GM23248 (cell line): Measurements from ENCODE around the gene COL16A1. TPM values are rescaled to one million over a fixed set of nuclear protein-coding genes. Genes with fewer than 3 reads are reported as not detected.

Source experiments
- DNase-seq: peaks from one replicate; pipeline ENCODE4 v3.0.0-alpha.2; 2015
- H2AFZ ChIP-seq: fragments of 200-600 bp; sonication (generic); 2 replicates; pipeline ENCODE4 v1.6.1; 2016; ENCODE audit warnings: antibody characterized with exemption
- H3F3A ChIP-seq: fragments of 200-600 bp; sonication (generic); 2 replicates; pipeline ENCODE4 v1.6.1; 2016; ENCODE audit warnings: mild to moderate bottlenecking, antibody characterized with exemption, mixed run types; ENCODE audit not compliant: insufficient read depth
- H3K27ac ChIP-seq: fragments of 200-600 bp; sonication (generic); 2 replicates; pipeline ENCODE4 v1.5.1; 2016; ENCODE audit warnings: mild to moderate bottlenecking
- H3K27me3 ChIP-seq: fragments of 200-600 bp; sonication (generic); replicated peaks from 2 replicates; pipeline ENCODE4 v1.6.1; 2016; ENCODE audit warnings: mild to moderate bottlenecking; ENCODE audit not compliant: insufficient read depth
- H3K36me3 ChIP-seq: fragments of 200-600 bp; sonication (generic); 2 replicates; pipeline ENCODE4 v1.6.1; 2016; ENCODE audit warnings: low read depth, mild to moderate bottlenecking
- H3K4me1 ChIP-seq: fragments of 200-600 bp; sonication (generic); 2 replicates; pipeline ENCODE4 v1.6.1; 2016; ENCODE audit warnings: mild to moderate bottlenecking; ENCODE audit not compliant: insufficient read depth
- H3K4me2 ChIP-seq: fragments of 200-600 bp; sonication (generic); one replicate; pipeline ENCODE4 v1.6.1; 2016; ENCODE audit warnings: mild to moderate bottlenecking; ENCODE audit not compliant: unreplicated experiment
- H3K4me3 ChIP-seq: fragments of 200-600 bp; sonication (generic); 2 replicates; pipeline ENCODE4 v1.5.1; 2016; ENCODE audit warnings: mild to moderate bottlenecking
- H3K79me2 ChIP-seq: fragments of 200-600 bp; sonication (generic); 2 replicates; pipeline ENCODE4 v1.6.1; 2016; ENCODE audit warnings: mild to moderate bottlenecking; ENCODE audit not compliant: insufficient read depth
- H3K9ac ChIP-seq: fragments of 200-600 bp; sonication (generic); 2 replicates; pipeline ENCODE4 v1.6.1; 2016; ENCODE audit warnings: mild to moderate bottlenecking
- H3K9me2 ChIP-seq: fragments of 200-600 bp; sonication (generic); 2 replicates; pipeline ENCODE4 v1.6.1; 2016; ENCODE audit warnings: mixed run types, mild to moderate bottlenecking, moderate library complexity; ENCODE audit not compliant: insufficient read depth
- H3K9me3 ChIP-seq: fragments of 200-600 bp; sonication (generic); one replicate; pipeline ENCODE4 v1.6.1; 2017; ENCODE audit warnings: low read depth
- H4K20me1 ChIP-seq: fragments of 200-600 bp; sonication (generic); 2 replicates; pipeline ENCODE4 v1.6.0; 2016; ENCODE audit not compliant: insufficient read depth
- EZH2 ChIP-seq: fragments of 200-600 bp; sonication (generic); IDR thresholded peaks from 2 replicates; pipeline ENCODE4 v1.6.1; 2018; ENCODE audit warnings: antibody characterized with exemption, mild to moderate bottlenecking; ENCODE audit not compliant: insufficient read depth, poor library complexity, severe bottlenecking
- EZH2phosphoT487 ChIP-seq: fragments of 200-600 bp; sonication (generic); IDR thresholded peaks from 2 replicates; pipeline ENCODE4 v1.6.1; 2018; ENCODE audit warnings: antibody characterized with exemption, moderate library complexity, mild to moderate bottlenecking, low read depth; ENCODE audit not compliant: insufficient read depth
- WGBS, 2 experiments: methylation state at CpG; one replicate each; pipeline ENCODE4 v1.1.6; 2015 to 2017; ENCODE audit warnings: low lambda C conversion rate in 2 of 2, low coverage in 1 of 2; ENCODE audit errors: missing lambda C conversion rate in 2 of 2; 5-methylcytosine and 5-hydroxymethylcytosine counted together
- in situ Hi-C: fragments of 300-500 bp; cut with MboI; formaldehyde crosslinking; loops from 2 replicates; pipeline ENCODE4 v1.15.0; 2020
- polyA plus RNA-seq: library from polyadenylated mRNA; unstranded; fragments of >200 nt; fragmentation: Nextera tagmentation; extraction: Ambion mirVana; gene quantifications from 2 replicates; pipeline ENCODE4 v1.2.1, GENCODE V29; 2016
- total RNA-seq: library from RNA; depleted of rRNA; stranded (reverse); fragments of >200 nt; shearing (Covaris generic); gene quantifications from 2 replicates; pipeline ENCODE4 v1.2.3, GENCODE V29; 2014

COL16A1 gene
- total and polyA plus RNA-seq, 2 experiments from 2014 or later, result 67.3 to 247 TPM

DNA sequence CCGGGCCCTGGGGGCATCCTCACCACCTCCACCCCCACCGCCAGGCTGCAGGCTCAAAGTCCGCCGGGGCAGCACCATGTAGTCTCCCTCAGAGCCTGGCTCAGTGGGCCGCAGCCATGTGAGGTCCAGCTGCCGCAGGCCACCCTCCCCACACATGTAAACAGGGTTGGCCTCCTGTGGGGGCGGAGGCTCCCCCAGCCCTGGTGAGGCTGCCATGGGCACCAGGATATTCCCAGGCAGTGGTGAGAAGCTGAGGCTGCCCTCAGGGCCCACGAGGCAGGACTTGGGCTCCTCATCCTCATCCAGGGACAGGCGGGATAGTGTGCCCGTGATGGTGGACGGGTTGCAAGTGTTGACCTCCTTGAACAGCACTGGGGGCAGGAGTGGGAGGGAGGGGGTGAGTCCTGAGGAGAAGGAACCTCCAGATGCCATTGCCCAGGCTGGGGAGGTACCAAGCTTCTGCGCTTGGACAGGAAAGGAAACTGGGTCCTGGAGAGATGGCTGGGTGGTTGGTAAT, 27.3 kb upstream of the COL16A1 start:
- no peak overlapping the region for H3K9ac ChIP-seq
- no peaks in the 10 kb centered on the region for H3F3A ChIP-seq
- H3K9me2 ChIP-seq, result no peaks in the 10 kb centered on the region
- TF ChIP-seq EZH2phosphoT487 (no peak), EZH2 (no peak)
- no peak for DNase-seq
- no peak overlapping the region for H2AFZ ChIP-seq
- H3K4me3 ChIP-seq, result no peak overlapping the region
- H3K4me1 ChIP-seq, result no peaks in the 10 kb centered on the region
- WGBS, 2 experiments, result 82 to 90% methylated on average over 11 of the region's 12 CpGs
- H4K20me1 ChIP-seq, result no peaks in the 10 kb centered on the region
- H3K27me3 ChIP-seq, result no peaks in the 10 kb centered on the region
- no peaks in the 10 kb centered on the region for H3K36me3 ChIP-seq
- in situ Hi-C loops, result no loop called here
- no peak overlapping the region for H3K4me2 ChIP-seq
- H3K27ac ChIP-seq, result no peak overlapping the region
- no peaks in the 10 kb centered on the region for H3K79me2 ChIP-seq
- H3K9me3 ChIP-seq, result no peaks in the 10 kb centered on the region

DNA sequence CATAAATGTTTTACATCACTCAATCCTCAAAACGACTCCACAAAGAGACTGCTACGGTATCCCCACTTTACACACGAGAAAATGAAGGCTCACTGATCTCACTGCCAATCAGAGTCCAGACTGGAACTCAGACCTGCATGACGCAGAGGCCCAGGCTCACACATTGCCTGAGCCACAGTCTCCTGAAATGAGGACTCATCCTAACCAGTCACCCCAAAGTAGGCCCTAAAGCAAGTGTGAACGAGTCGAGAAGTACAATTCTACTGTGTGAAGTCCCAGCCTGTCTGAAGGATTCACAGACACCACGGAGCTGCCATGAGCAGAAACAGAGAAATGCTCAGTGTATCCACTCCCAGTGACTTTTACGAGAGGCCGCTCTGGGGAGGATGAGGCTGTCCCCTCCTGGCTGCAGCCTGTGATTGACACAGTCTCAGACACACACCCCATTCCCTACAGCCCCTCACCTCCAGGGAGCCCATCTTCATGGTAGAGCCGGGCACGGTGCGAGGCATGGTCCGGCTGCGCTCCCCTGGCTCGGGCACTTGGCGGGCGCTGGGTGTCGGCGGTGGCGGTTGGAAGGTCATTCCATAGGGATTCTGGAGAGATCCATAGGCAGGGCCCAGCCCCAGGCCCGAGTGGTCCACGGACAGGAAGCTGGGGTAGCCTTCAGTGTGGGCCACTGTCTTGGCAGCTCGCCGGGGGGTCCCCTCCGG, 26.7 kb upstream of the COL16A1 start:
- Histone ChIP-seq H3K9me2 (no peaks in the 10 kb centered on the region), H3K4me1 (no peaks in the 10 kb centered on the region), H4K20me1 (no peaks in the 10 kb centered on the region), H3K36me3 (no peaks in the 10 kb centered on the region), H2AFZ (no peak overlapping the region), H3K9ac (no peak overlapping the region), H3K4me3 (no peak overlapping the region), H3K4me2 (no peak overlapping the region), H3F3A (no peaks in the 10 kb centered on the region), H3K27me3 (no peaks in the 10 kb centered on the region), H3K9me3 (no peaks in the 10 kb centered on the region), H3K79me2 (no peaks in the 10 kb centered on the region), H3K27ac (no peak overlapping the region)
- WGBS, 2 experiments, result 81 to 86% methylated on average over 19 to 24 of the region's 25 CpGs
- TF ChIP-seq EZH2phosphoT487, result no peak
- no peak for DNase-seq
- in situ Hi-C loops, result no loop called here

DNA sequence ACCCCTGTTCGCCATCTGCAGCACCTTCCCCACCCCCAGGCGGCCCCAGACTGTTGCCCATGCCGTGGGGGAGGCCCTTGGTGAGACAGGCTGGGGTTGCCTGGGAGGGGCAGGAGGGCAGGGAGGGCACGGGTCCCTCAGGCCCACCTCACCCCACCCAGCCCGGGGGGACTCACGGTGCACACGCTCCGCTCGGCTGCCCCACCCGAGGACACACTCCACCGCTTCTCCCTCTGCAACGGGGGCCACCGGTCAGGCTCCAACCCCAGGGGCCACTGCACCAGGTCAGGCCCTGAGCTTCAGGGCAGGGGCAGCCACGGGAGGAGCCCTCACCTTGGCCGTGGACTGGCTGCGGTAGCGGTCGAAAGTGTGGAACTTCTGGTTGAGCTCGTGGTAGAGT, 24.0 kb upstream of the COL16A1 start:
- Histone ChIP-seq H3F3A (peaks cover 8% of the 10 kb centered on the region; the same call in 1 of the 2 replicates), H3K9me2 (no peaks in the 10 kb centered on the region), H3K79me2 (no peaks in the 10 kb centered on the region), H3K36me3 (no peaks in the 10 kb centered on the region), H3K9ac (no peak overlapping the region), H3K27ac (no peak overlapping the region), H4K20me1 (no peaks in the 10 kb centered on the region), H2AFZ (no peak overlapping the region), H3K4me3 (no peak overlapping the region), H3K9me3 (no peaks in the 10 kb centered on the region), H3K4me1 (peaks cover 7% of the 10 kb centered on the region), H3K27me3 (no peaks in the 10 kb centered on the region), H3K4me2 (no peak overlapping the region)
- no peak for DNase-seq
- 87 to 90% methylated on average over 15 to 19 of the region's 19 CpGs for WGBS, 2 experiments
- in situ Hi-C loops, result no loop called here
- TF ChIP-seq EZH2phosphoT487, result no peak
- TF ChIP-seq EZH2, result no peak

DNA sequence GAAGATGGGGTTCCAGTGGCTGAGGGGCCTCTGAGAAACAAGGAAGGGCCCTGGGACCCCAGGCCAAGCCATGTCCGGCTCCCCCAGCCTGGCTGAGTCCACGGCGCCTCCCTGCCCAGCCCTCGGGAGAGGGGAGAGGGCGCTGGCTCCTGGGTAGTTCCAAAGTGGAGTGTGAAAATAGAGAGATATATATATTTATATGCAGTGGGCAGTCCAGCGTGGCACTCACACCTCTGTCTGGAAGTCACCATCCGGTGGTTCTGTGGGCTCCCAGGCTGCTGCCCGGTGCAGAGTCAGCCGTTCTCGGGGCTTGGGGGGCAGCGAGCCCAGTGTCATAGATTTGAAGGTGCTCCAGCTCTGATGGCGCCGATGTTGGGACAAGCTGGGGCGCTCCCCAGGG, 23.4 kb upstream of the COL16A1 start:
- Histone ChIP-seq H2AFZ (no peak overlapping the region), H3K9ac (no peak overlapping the region), H3K27me3 (no peaks in the 10 kb centered on the region), H3K9me2 (no peaks in the 10 kb centered on the region), H3K79me2 (no peaks in the 10 kb centered on the region), H3K4me2 (no peak overlapping the region), H3K27ac (no peak overlapping the region), H3K4me1 (peaks cover 7% of the 10 kb centered on the region), H3F3A (peaks cover 8% of the 10 kb centered on the region; the same call in 1 of the 2 replicates), H3K36me3 (no peaks in the 10 kb centered on the region), H4K20me1 (no peaks in the 10 kb centered on the region), H3K9me3 (no peaks in the 10 kb centered on the region), H3K4me3 (no peak overlapping the region)
- TF ChIP-seq EZH2 (no peak), EZH2phosphoT487 (no peak)
- no peak for DNase-seq
- in situ Hi-C loops, result no loop called here
- 85 to 89% methylated on average over 14 of the region's 14 CpGs for WGBS, 2 experiments
